Upper lobe of left lung (tissue), 6 donors: ENCODE results near the gene ACAN. TPM values are rescaled to one million over a fixed set of nuclear protein-coding genes. Genes with fewer than 3 reads are reported as not detected.

ENCODE experiments used
- ATAC-seq, 2 donors: fragments of 200-7000 bp; cut with Tn5 transposase; one replicate each; pipeline ENCODE4 v1.9.1; 2022; ENCODE audit warnings: mild to moderate bottlenecking in 2 of 2, moderate library complexity in 2 of 2; ENCODE audit not compliant: low FRiP score in 2 of 2
- DNase-seq, 2 donors: peaks; one replicate each; pipeline ENCODE4 v3.0.0-alpha.2; 2019 to 2020
- H3K27ac ChIP-seq, 4 donors: fragments of 200-600 bp; sonication (generic); one replicate each; pipeline ENCODE4 v1.5.1; 2016 to 2019
- H3K27me3 ChIP-seq, 4 donors: fragments of 200-600 bp; sonication (generic); one replicate each; pipeline ENCODE4 v1.5.1; 2017 to 2019
- H3K36me3 ChIP-seq, 4 donors: fragments of 200-600 bp; sonication (generic); one replicate each; pipeline ENCODE4 v1.5.1; 2016 to 2019
- H3K4me1 ChIP-seq, 4 donors: fragments of 200-600 bp; sonication (generic); one replicate each; pipeline ENCODE4 v1.5.1; 2018 to 2019
- H3K4me3 ChIP-seq, 4 donors: fragments of 200-600 bp; sonication (generic); one replicate each; pipeline ENCODE4 v1.5.1; 2017 to 2019; ENCODE audit warnings: mild to moderate bottlenecking in 2 of 4, moderate library complexity in 1 of 4
- H3K9me3 ChIP-seq, 4 donors: fragments of 200-600 bp; sonication (generic); one replicate each; pipeline ENCODE4 v1.5.1; 2018 to 2019
- EP300 ChIP-seq, 4 donors: sonication (generic); formaldehyde crosslinking; IDR thresholded peaks; one replicate each; pipeline ENCODE4 v1.5.1; 2017; ENCODE audit warnings: antibody characterized with exemption in 4 of 4, control low read depth in 2 of 4
- POLR2A ChIP-seq, 4 donors: fragments of 450-650 bp; IDR thresholded peaks; one replicate each; pipeline ENCODE4 v1.5.1; 2016 to 2017; ENCODE audit warnings: antibody characterized with exemption in 4 of 4, mild to moderate bottlenecking in 2 of 4
- POLR2AphosphoS5 ChIP-seq, 2 donors: sonication (generic); formaldehyde crosslinking; IDR thresholded peaks; one replicate each; pipeline ENCODE4 v1.5.1; 2017; ENCODE audit warnings: antibody characterized with exemption in 2 of 2
- WGBS, 2 donors: methylation state at CpG; one replicate each; pipeline ENCODE4 v1.1.5; 2017 to 2018; 5-methylcytosine and 5-hydroxymethylcytosine counted together
- total RNA-seq, 6 donors: library from RNA; depleted of rRNA in 4 of 6; stranded (reverse); fragments of >200 nt in 4 of 6; gene quantifications; one replicate each; pipeline versions ENCODE4 v1.1.0 to v1.2.1, GENCODE V29; 2016 to 2021
- TF ChIP-seq, protein P1 (sequence below), 6 experiments: fragments of 450-650 bp in 4 of 6; fragments of 200-600 bp in 2 of 6; sonication (generic) in 2 of 6; IDR thresholded peaks; one replicate each; pipeline ENCODE4 v1.5.1; 2016 to 2019; ENCODE audit warnings: antibody characterized with exemption in 6 of 6
- donor health status: DM: no; HTN: no; CAD: no; lungs with moderate emphysema.
- donor health status: DM: no; HTN: yes; CAD: no; lungs with severe emphysema.

The ACAN gene
- total RNA-seq, 6 donors from 2014 or later, result 0.24 to 1.6 (median 0.46) TPM; not detected in 3

DNA sequence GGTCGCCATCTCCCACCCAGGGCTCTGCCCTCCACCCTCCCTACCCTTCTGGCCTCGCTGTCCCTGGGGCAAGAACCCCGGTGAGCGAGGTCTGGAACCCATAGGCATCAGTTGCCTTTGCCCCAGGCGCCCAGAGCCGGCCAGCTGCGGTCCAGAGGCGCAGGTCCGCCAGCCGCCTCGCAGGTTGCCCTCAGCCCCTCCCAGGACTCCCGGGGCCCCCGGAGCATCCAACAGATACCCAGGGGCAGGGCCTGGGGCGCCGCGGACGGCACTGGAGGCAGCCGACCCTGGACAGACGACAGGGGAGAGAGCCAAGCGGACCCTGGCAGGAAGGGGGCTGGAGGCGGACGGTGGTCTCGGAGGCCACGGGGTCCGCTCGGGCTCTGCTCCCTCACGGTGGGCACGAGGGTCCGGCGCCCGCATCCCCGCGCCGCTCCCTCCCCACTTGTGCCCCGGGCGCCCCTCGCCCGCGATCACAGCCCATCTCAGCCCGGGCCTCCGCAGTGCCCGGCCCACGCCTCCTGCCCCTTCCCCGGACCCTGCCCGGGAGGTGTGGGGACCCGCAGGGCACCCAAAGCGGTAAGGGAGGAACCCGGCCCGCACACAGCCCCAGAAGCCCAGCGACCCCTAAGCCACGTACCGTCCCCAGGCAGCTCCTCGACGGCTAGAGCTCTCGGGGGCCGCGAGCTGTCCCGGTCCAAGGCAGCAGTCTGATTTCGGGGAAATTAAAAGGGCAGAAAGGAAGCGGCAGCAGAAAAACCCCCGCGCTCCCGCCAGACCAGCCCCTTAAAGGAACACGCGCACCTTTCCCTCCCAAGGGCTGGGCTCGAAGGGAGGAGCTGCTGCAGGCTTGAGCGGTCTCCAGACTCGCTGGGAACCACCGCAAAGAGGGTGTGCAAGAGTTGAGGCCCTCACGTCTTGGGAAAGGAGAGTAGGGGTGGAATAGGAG is 91.9 kb downstream of the ACAN start, which contains the start of gene HAPLN3:
Gene HAPLN3, minus strand, starts transcription at position 726 of the 949 bp plus-strand sequence. CDS start 8,246 bp downstream, outside the sequence.
- peaks cover 26 to 38% (median 30%) of the 10 kb centered on the region in 4 donors for H3K4me1 ChIP-seq
- ATAC-seq (peak in 1 of 2 donors; percentile 57), DNase-seq (peak; percentile 63 to 87)
- no peaks in the 10 kb centered on the region for H3K9me3 ChIP-seq
- peak within 1 kb of the TSS in 1 of 4 donors; percentile 43 for H3K27ac ChIP-seq
- H3K27me3 ChIP-seq, result peaks cover 0 to 13% (median 2%) of the 10 kb centered on the region in 4 donors
- H3K36me3 ChIP-seq, result peaks cover 0 to 9% (median 4%) of the 10 kb centered on the region in 4 donors
- peak within 1 kb of the TSS; percentile 43 to 63 (median 49) for H3K4me3 ChIP-seq
- TF ChIP-seq POLR2A (IDR thresholded peaks at IDR 0.05), result peak in 1 of 4 donors; percentile 23
- no peak for TF ChIP-seq EP300 (IDR thresholded peaks at IDR 0.05)
- WGBS, 2 donors, result 0 to 1% methylated on average over 11 to 23 of the region's 70 CpGs

DNA sequence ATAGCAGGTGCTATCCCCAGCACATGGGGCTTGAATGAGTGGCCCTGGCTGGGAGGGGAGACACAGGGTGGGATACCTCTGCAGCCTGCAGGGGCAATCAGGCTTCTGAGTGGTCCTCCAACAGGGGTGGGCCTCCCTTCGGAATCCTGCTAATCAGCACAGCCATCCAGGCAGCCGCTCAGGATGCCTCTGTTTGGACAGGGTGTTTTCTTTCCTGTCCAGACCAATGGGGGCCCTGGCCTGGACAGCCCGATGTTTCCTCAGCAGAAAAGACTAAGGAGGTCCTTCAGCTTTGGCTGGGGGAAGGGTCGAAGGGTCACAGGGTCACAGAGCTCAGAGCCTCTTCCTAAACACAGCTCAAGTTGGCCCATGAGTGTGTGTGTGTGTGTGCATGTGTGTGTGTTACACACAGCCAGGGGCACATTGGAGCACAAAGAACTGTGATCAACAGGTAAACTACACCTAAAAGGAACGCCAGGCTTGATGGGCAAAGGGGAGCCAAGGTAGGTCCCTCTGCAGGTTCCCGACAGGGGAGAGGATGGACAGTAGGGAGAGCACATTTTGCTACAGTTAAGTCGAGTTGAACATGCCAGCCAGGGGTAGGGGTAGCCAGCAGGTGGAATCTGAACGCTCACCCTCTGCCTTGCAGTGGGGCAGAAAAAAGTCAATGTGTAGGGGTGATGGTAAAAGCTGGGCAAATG is 93.2 kb downstream of the ACAN start:
- TF ChIP-seq, protein P1, sequence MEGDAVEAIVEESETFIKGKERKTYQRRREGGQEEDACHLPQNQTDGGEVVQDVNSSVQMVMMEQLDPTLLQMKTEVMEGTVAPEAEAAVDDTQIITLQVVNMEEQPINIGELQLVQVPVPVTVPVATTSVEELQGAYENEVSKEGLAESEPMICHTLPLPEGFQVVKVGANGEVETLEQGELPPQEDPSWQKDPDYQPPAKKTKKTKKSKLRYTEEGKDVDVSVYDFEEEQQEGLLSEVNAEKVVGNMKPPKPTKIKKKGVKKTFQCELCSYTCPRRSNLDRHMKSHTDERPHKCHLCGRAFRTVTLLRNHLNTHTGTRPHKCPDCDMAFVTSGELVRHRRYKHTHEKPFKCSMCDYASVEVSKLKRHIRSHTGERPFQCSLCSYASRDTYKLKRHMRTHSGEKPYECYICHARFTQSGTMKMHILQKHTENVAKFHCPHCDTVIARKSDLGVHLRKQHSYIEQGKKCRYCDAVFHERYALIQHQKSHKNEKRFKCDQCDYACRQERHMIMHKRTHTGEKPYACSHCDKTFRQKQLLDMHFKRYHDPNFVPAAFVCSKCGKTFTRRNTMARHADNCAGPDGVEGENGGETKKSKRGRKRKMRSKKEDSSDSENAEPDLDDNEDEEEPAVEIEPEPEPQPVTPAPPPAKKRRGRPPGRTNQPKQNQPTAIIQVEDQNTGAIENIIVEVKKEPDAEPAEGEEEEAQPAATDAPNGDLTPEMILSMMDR (IDR thresholded peaks at IDR 0.05), result no peak
- TF ChIP-seq EP300 (IDR thresholded peaks at IDR 0.05) (no peak), POLR2A (IDR thresholded peaks at IDR 0.05) (no peak), POLR2AphosphoS5 (IDR thresholded peaks at IDR 0.05) (no peak)
- no peak for ATAC-seq

DNA sequence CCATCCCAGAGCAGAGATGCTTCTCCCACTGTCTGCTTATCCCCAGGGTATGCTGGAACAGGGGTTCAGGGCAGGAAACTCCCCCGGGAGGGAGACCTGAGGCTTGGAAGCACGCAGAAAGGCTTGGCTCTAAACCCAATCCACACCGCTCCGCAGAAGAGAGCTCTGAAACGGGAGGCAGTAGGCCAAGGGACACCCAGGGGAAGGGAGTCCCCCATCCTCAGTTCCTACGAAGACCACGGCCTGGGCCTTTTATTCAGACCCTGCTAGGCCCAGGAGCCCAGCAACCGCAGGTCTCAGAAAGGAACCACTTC is 93.9 kb downstream of the ACAN start:
- peaks cover 26 to 38% (median 30%) of the 10 kb centered on the region in 4 donors for H3K4me1 ChIP-seq
- peak overlapping the region in 3 of 4 donors; percentile 17 to 54 (median 54) for H3K27ac ChIP-seq
- DNase-seq (no peak), ATAC-seq (no peak)
- H3K27me3 ChIP-seq, result peaks cover 0 to 13% (median 2%) of the 10 kb centered on the region in 4 donors
- H3K9me3 ChIP-seq, result no peaks in the 10 kb centered on the region
- WGBS, 2 donors, result 40 to 46% methylated on average over 6 to 8 of the region's 8 CpGs
- no peak overlapping the region for H3K4me3 ChIP-seq
- TF ChIP-seq EP300 (IDR thresholded peaks at IDR 0.05) (no peak), POLR2A (IDR thresholded peaks at IDR 0.05) (no peak), POLR2AphosphoS5 (IDR thresholded peaks at IDR 0.05) (no peak)
- TF ChIP-seq, protein P1 (IDR thresholded peaks at IDR 0.05), result no peak
- peaks cover 0 to 26% (median 14%) of the 10 kb centered on the region in 4 donors for H3K36me3 ChIP-seq

More for the DNA sequence above, 93.2 kb downstream of the ACAN start:
- WGBS, 2 donors, result 58 to 69% methylated on average over 7 to 8 of the region's 8 CpGs
- H3K4me1 ChIP-seq, result peaks cover 26 to 38% (median 30%) of the 10 kb centered on the region in 4 donors
- H3K27ac ChIP-seq, result peak overlapping the region in 3 of 4 donors; percentile 17 to 54 (median 54)
- H3K9me3 ChIP-seq, result no peaks in the 10 kb centered on the region
- peaks cover 0 to 13% (median 2%) of the 10 kb centered on the region in 4 donors for H3K27me3 ChIP-seq
- DNase-seq, result no peak
- no peak overlapping the region for H3K4me3 ChIP-seq
- peaks cover 0 to 20% (median 11%) of the 10 kb centered on the region in 4 donors for H3K36me3 ChIP-seq

DNA sequence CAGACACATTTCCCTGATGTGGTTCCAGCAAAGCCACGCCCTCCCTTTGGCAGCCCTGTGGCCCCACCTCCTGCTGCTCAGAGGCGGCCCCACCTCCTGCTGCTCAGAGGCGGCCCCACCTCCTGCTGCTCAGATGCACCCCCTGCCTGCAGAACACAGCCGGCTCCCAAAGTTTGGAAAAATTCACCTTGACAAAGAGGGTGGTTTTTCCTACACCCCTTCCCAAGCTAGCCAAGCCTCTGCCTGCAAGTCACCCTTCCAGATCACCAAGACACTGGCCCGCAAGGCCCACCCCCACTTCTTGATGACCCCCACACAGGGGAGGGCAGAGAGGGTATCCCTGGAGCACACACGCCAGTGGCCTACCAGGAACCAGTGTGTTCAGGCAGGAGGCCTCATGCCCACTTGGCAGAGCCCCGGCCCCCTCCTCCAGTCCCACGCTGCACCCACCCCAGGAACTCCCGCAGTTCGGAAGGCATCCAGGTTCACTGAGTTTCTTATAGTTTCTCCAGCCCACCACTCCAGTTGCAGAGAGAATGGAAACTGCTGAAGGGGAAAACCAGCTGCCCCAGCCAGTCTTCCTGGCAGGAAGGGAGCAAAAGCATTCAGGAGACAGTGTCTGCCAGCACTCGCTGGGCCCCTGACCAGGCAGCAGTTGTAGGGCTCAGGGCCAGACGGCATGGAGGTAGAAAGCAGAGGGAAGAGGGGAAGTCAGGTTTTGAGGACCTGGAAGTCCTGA is 94.4 kb downstream of the ACAN start:
- peak; percentile 88 to 91 for DNase-seq
- peak; percentile 89 to 97 for ATAC-seq
- H3K4me3 ChIP-seq, result no peak overlapping the region
- peaks cover 0 to 32% (median 14%) of the 10 kb centered on the region in 4 donors for H3K36me3 ChIP-seq
- no peak for TF ChIP-seq POLR2AphosphoS5 (IDR thresholded peaks at IDR 0.05)
- TF ChIP-seq, protein P1 (IDR thresholded peaks at IDR 0.05), result peak; percentile 41 to 71 (median 54)
- 31 to 42% methylated on average over 3 to 12 of the region's 12 CpGs for WGBS, 2 donors
- peak overlapping the region in 3 of 4 donors; percentile 17 to 54 (median 54) for H3K27ac ChIP-seq
- H3K27me3 ChIP-seq, result peaks cover 0 to 13% (median 2%) of the 10 kb centered on the region in 4 donors
- no peaks in the 10 kb centered on the region for H3K9me3 ChIP-seq
- peaks cover 26 to 38% (median 30%) of the 10 kb centered on the region in 4 donors for H3K4me1 ChIP-seq
